CD14-positive monocyte (primary cell): ENCODE data around the gene CGRRF1. TPM values are rescaled to one million over a fixed set of nuclear protein-coding genes. Genes with fewer than 3 reads are reported as not detected.

Experiments
- DNase-seq, 3 donors: peaks; one replicate each; pipeline ENCODE4 v3.0.0-alpha.2; 2011 to 2022
- H2AFZ ChIP-seq: 2 replicates; pipeline ENCODE4 v1.6.0; 2012; ENCODE audit warnings: mild to moderate bottlenecking, low read depth, low read length, inconsistent platforms; ENCODE audit not compliant: insufficient read depth, poor library complexity, severe bottlenecking
- H3K27ac ChIP-seq, 2 donors: 1 replicate in 1 of 2; 2 replicates in 1 of 2; pipeline ENCODE4 v1.5.1; 2012 to 2013; ENCODE audit warnings: low read length in 2 of 2, control low read depth in 1 of 2, inconsistent platforms in 1 of 2, low read depth in 1 of 2, mild to moderate bottlenecking in 1 of 2
- H3K27me3 ChIP-seq, 2 donors: one replicate each; pipeline versions ENCODE4 v1.6.0 to v1.6.1; 2011 to 2013; ENCODE audit warnings: low read length in 2 of 2; ENCODE audit not compliant: control insufficient read depth in 2 of 2, insufficient read depth in 2 of 2
- H3K36me3 ChIP-seq, 2 donors: replicated peaks in 1 of 2; 1 replicate in 1 of 2; 2 replicates in 1 of 2; pipeline versions ENCODE4 v1.5.1 to v1.6.1; 2012 to 2013; ENCODE audit warnings: low read length in 2 of 2, control low read depth in 1 of 2, inconsistent platforms in 1 of 2, mild to moderate bottlenecking in 1 of 2; ENCODE audit not compliant: insufficient read depth in 2 of 2, control insufficient read depth in 1 of 2
- H3K4me1 ChIP-seq, 2 donors: 1 replicate in 1 of 2; 2 replicates in 1 of 2; pipeline versions ENCODE4 v1.5.1 to v1.6.1; 2012 to 2013; ENCODE audit warnings: low read length in 2 of 2, control low read depth in 1 of 2, inconsistent platforms in 1 of 2, mild to moderate bottlenecking in 1 of 2, moderate library complexity in 1 of 2; ENCODE audit not compliant: insufficient read depth in 2 of 2, control insufficient read depth in 1 of 2
- H3K4me2 ChIP-seq: replicated peaks from 2 replicates; pipeline ENCODE3; 2012; ENCODE audit warnings: low read length, moderate library complexity, mild to moderate bottlenecking; ENCODE audit not compliant: poor library complexity, severe bottlenecking; ENCODE audit errors: extremely low read depth
- H3K4me3 ChIP-seq, 3 experiments: fragments of 200-600 bp in 1 of 3; sonication (generic) in 1 of 3; replicated peaks in 1 of 3; 1 replicate in 2 of 3; 2 replicates in 1 of 3; pipeline ENCODE4 v1.5.1; 2011 to 2013; ENCODE audit warnings: low read length in 3 of 3, mild to moderate bottlenecking in 3 of 3, control low read depth in 2 of 3, low read depth in 2 of 3, inconsistent platforms in 1 of 3, moderate library complexity in 1 of 3
- H3K79me2 ChIP-seq: 2 replicates; pipeline ENCODE4 v1.6.0; 2012; ENCODE audit warnings: mild to moderate bottlenecking, control low read depth, inconsistent platforms, low read length, moderate library complexity; ENCODE audit not compliant: insufficient read depth
- H3K9ac ChIP-seq: 2 replicates; pipeline ENCODE4 v1.6.0; 2017; ENCODE audit warnings: low read length, mild to moderate bottlenecking; ENCODE audit not compliant: insufficient read depth, poor library complexity, severe bottlenecking
- H3K9me3 ChIP-seq, 2 donors: replicated peaks in 1 of 2; 1 replicate in 1 of 2; 2 replicates in 1 of 2; pipeline versions ENCODE4 v1.5.1 to v1.6.1; 2012 to 2013; ENCODE audit warnings: low read length in 2 of 2, control low read depth in 1 of 2; ENCODE audit not compliant: control insufficient read depth in 1 of 2, insufficient read depth in 1 of 2
- H4K20me1 ChIP-seq: 2 replicates; pipeline ENCODE4 v1.6.0; 2012; ENCODE audit warnings: mild to moderate bottlenecking, low read length, control low read depth, moderate library complexity; ENCODE audit not compliant: insufficient read depth
- H3K27ac Mint-ChIP-seq, 7 donors: one replicate each; pipeline ENCODE4 v1.8.0; 2020; ENCODE audit warnings: mild to moderate bottlenecking in 7 of 7, mixed read lengths in 7 of 7, moderate library complexity in 6 of 7, inconsistent platforms in 2 of 7
- H3K27me3 Mint-ChIP-seq, 3 donors: one replicate each; pipeline ENCODE4 v1.8.0; 2021 to 2022; ENCODE audit warnings: low read depth in 3 of 3, mild to moderate bottlenecking in 3 of 3, mixed read lengths in 3 of 3, moderate library complexity in 3 of 3, inconsistent platforms in 1 of 3
- H3K36me3 Mint-ChIP-seq, 2 donors: one replicate each; pipeline ENCODE4 v1.8.0; 2020; ENCODE audit warnings: mixed read lengths in 2 of 2, inconsistent platforms in 1 of 2, mild to moderate bottlenecking in 1 of 2
- H3K4me1 Mint-ChIP-seq: one replicate; pipeline ENCODE4 v1.8.0; 2020; ENCODE audit warnings: mild to moderate bottlenecking, mixed read lengths
- H3K4me3 Mint-ChIP-seq, 2 donors: one replicate each; pipeline ENCODE4 v1.8.0; 2020; ENCODE audit warnings: mild to moderate bottlenecking in 2 of 2, mixed read lengths in 2 of 2, moderate library complexity in 1 of 2
- H3K9me3 Mint-ChIP-seq, 7 donors: one replicate each; pipeline ENCODE4 v1.8.0; 2020 to 2022; ENCODE audit warnings: mixed read lengths in 7 of 7, mild to moderate bottlenecking in 6 of 7, moderate library complexity in 6 of 7, inconsistent platforms in 2 of 7
- WGBS: methylation state at CpG from one replicate; pipeline ENCODE4 v1.1.5; 2013; ENCODE audit warnings: missing lambda C conversion rate; ENCODE audit not compliant: insufficient coverage; 5-methylcytosine and 5-hydroxymethylcytosine counted together
- intact Hi-C, 2 donors: fragments of 100-400 bp; cut with micrococcal nuclease; formaldehyde crosslinking; loops; one replicate each; pipeline versions ENCODE4 v1.15.0 to v1.15.1; 2023
- polyA plus RNA-seq, 3 donors: library from polyadenylated mRNA; depleted of rRNA in 1 of 3; unstranded in 2 of 3; stranded (reverse) in 1 of 3; fragments of 300-500 nt in 2 of 3; fragments of >200 nt in 1 of 3; fragmentation: Illumina TruSeq in 2 of 3; gene quantifications; 1 replicate in 2 of 3; 2 replicates in 1 of 3; pipeline ENCODE4 v1.2.3, GENCODE V29; 2012 to 2021
- TF ChIP-seq, protein P1 (sequence below): fragments of 200-600 bp; IDR thresholded peaks from one replicate; pipeline ENCODE4 v1.8.0; 2022; ENCODE audit warnings: antibody characterized with exemption, mild to moderate bottlenecking

The CGRRF1 gene
- polyA plus RNA-seq, 3 donors, result 5.8 to 19.4 (median 18.6) TPM

DNA sequence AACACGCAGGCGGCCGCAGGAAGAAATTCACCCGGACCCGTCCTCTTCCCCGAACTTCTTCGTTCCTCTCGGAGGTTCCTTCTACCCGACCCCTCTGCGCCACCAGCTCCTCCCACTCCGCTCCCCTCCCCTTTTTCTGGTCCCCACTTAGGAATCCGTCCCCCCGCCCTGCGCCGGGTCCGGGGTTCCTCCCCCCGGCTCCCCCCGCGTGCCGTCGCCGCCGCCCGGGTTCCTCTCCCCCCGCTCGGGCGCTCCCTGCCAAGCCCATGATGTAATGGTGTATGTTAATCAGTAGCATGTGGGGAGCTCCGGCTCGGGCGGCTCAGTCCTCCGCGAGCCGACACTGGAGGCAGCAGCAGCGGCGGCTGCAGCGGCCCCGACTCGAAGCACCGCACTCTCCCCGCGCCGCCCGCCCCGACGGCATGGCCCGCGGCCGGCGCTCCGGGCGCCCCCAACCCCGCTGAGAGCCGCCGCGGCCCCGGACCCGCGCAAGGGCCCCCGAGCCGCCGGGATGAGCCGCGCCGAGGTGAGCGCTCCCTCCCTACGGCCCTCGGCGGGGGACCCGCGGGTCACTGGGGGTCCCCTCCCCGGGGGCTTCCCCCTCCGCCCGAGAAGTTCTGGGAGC, 56.2 kb downstream of the CGRRF1 start:
- Histone ChIP-seq H3K4me1 (peaks cover 41 to 49% of the 10 kb centered on the region in 2 donors), H3K79me2 (no peaks in the 10 kb centered on the region), H3K4me2 (peak overlapping the region; percentile 99), H3K27me3 (peaks cover 31 to 64% of the 10 kb centered on the region in 2 donors), H3K9me3 (peaks cover 0 to 6% of the 10 kb centered on the region in 2 donors), H3K36me3 (no peaks in the 10 kb centered on the region), H3K27ac (peak overlapping the region in 1 of 2 donors; percentile 12), H3K4me3 (peak overlapping the region; percentile 59 to 84 (median 69)), H4K20me1 (no peaks in the 10 kb centered on the region), H2AFZ (peak overlapping the region; percentile 98), H3K9ac (peak overlapping the region; percentile 63)
- TF ChIP-seq, protein P1, sequence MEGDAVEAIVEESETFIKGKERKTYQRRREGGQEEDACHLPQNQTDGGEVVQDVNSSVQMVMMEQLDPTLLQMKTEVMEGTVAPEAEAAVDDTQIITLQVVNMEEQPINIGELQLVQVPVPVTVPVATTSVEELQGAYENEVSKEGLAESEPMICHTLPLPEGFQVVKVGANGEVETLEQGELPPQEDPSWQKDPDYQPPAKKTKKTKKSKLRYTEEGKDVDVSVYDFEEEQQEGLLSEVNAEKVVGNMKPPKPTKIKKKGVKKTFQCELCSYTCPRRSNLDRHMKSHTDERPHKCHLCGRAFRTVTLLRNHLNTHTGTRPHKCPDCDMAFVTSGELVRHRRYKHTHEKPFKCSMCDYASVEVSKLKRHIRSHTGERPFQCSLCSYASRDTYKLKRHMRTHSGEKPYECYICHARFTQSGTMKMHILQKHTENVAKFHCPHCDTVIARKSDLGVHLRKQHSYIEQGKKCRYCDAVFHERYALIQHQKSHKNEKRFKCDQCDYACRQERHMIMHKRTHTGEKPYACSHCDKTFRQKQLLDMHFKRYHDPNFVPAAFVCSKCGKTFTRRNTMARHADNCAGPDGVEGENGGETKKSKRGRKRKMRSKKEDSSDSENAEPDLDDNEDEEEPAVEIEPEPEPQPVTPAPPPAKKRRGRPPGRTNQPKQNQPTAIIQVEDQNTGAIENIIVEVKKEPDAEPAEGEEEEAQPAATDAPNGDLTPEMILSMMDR, result no peak
- H3K9me3 Mint-ChIP-seq, result peaks cover 0 to 12% (median 2%) of the 10 kb centered on the region in 7 donors
- H3K36me3 Mint-ChIP-seq, result peaks cover 2 to 10% of the 10 kb centered on the region in 2 donors
- DNase-seq, result peak; percentile 65 to 76 (median 69)
- peak overlapping the region; percentile 88 to 92 for H3K4me3 Mint-ChIP-seq
- peaks cover 28% of the 10 kb centered on the region for H3K4me1 Mint-ChIP-seq
- intact Hi-C loops, result loop anchor here (2.0 to 5.0 kb wide), 3 partner anchors 207 to 241 kb away; no protein-coding TSS in a partner anchor
- WGBS, result under 1% methylated on average over 51 of the region's 73 CpGs
- H3K27me3 Mint-ChIP-seq, result peaks cover 50 to 57% (median 53%) of the 10 kb centered on the region in 3 donors
- peak overlapping the region in 1 of 7 donors; percentile 70 for H3K27ac Mint-ChIP-seq

DNA sequence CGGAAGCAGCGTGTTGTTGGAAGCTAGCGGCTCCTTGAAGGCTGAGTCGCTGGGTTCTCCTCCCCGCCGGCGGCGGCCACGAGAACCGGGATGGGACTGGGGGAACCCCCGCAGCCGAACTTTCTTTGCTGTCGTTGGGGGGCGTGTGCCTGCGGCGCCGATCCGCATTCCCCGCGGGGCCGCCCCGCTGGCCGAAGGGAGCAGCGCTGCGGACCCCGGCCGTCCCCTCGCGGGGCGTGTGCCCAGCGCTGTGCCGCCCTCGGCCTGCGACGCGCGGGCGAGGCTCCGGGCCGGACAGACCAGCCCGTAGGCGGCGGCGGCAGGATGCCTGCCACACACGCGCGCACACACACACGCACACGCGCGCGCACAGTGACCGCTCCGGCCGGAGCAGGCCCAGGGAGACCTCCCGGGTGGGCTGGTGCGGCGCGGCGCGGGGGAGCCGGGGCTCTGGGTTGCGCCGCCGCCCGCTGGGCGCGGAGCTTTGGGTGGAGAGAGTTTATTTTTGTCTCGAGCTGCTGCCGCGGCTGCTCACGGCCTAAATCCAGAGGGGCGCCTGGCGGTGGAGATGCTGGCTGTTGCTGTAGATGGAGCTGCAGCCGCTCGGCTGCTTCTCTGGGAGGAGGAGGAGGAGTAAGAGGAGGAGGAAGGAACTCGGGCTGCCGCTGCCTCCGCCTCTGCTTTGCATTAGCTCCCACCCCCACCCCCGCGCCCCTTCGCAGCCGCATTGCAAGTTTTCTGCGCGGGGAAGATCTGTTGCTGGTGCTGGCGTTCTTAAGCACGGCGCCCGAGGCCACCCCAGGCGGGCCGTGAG, 56.9 kb downstream of the CGRRF1 start, which contains the start of gene SAMD4A:
Gene SAMD4A, plus strand, starts transcription at position 719 of the 814 bp plus-strand sequence. CDS start 789 bp downstream, outside the sequence.
- Histone ChIP-seq H3K27ac (no peak within 1 kb of the TSS), H3K4me1 (peaks cover 41 to 49% of the 10 kb centered on the region in 2 donors), H3K36me3 (no peaks in the 10 kb centered on the region), H3K9me3 (peaks cover 0 to 6% of the 10 kb centered on the region in 2 donors), H3K9ac (peak within 1 kb of the TSS; percentile 55), H3K4me2 (peak within 1 kb of the TSS; percentile 99), H3K4me3 (peak within 1 kb of the TSS; percentile 53 to 84 (median 69)), H4K20me1 (no peaks in the 10 kb centered on the region), H2AFZ (peak within 1 kb of the TSS; percentile 98), H3K27me3 (peaks cover 31 to 67% of the 10 kb centered on the region in 2 donors), H3K79me2 (no peaks in the 10 kb centered on the region)
- peak within 1 kb of the TSS; percentile 95 to 97 for H3K4me3 Mint-ChIP-seq
- H3K9me3 Mint-ChIP-seq, result peaks cover 0 to 12% (median 2%) of the 10 kb centered on the region in 7 donors
- H3K27ac Mint-ChIP-seq, result no peak within 1 kb of the TSS
- intact Hi-C loops, result loop anchor here in 1 of 2 donors (5.0 kb wide), 1 partner anchor 241 kb away; no protein-coding TSS in a partner anchor
- peaks cover 28% of the 10 kb centered on the region for H3K4me1 Mint-ChIP-seq
- peaks cover 51 to 57% (median 56%) of the 10 kb centered on the region in 3 donors for H3K27me3 Mint-ChIP-seq
- under 1% methylated on average over 83 of the region's 91 CpGs for WGBS
- peak; percentile 41 to 53 (median 53) for DNase-seq
- TF ChIP-seq, protein P1, result peak; percentile 22
- H3K36me3 Mint-ChIP-seq, result peaks cover 2 to 10% of the 10 kb centered on the region in 2 donors
